HG02938 (cell line): Measurements from ENCODE around the gene PTGIS.

Experiments used
- ATAC-seq: cut with Tn5 transposase; IDR thresholded peaks from one replicate; pipeline ENCODE4 v1.9.1; 2021; ENCODE audit warnings: mild to moderate bottlenecking, moderate library complexity; ENCODE audit not compliant: unreplicated experiment

The PTGIS gene

GRCh38 chr20:49475292-49476015 lies 92.5 kb downstream of the PTGIS start:
- ATAC-seq, result no peak

- ATAC-seq, result no peak
Observed at GRCh38 chr20:49471397-49471796, 96.5 kb downstream of the PTGIS start.

- ATAC-seq, result no peak
Observed at GRCh38 chr20:49470922-49471321, 97.0 kb downstream of the PTGIS start.

GRCh38 chr20:49469060-49469459 lies 98.9 kb downstream of the PTGIS start:
- ATAC-seq, result no peak

GRCh38 chr20:49468412-49468811 lies 99.5 kb downstream of the PTGIS start:
- no peak for ATAC-seq

- ATAC-seq, result no peak
Observed at GRCh38 chr20:49466114-49466912, 101.6 kb downstream of the PTGIS start.

- no peak for ATAC-seq
Observed at GRCh38 chr20:49464556-49464955, 103.4 kb downstream of the PTGIS start.

- no peak for ATAC-seq
Observed at GRCh38 chr20:49462626-49463025, 105.3 kb downstream of the PTGIS start.

GRCh38 chr20:49461894-49462620 lies 105.9 kb downstream of the PTGIS start:
- no peak for ATAC-seq

GRCh38 chr20:49460916-49461315 lies 107.0 kb downstream of the PTGIS start:
- no peak for ATAC-seq

GRCh38 chr20:49460131-49460530 lies 107.8 kb downstream of the PTGIS start:
- ATAC-seq, result no peak

- ATAC-seq, result no peak
Observed at GRCh38 chr20:49459684-49460083, 108.3 kb downstream of the PTGIS start.

GRCh38 chr20:49457444-49457843 lies 110.5 kb downstream of the PTGIS start:
- no peak for ATAC-seq

GRCh38 chr20:49456646-49457045 lies 111.3 kb downstream of the PTGIS start:
- ATAC-seq, result no peak

- ATAC-seq, result no peak
Observed at GRCh38 chr20:49455691-49456090, 112.2 kb downstream of the PTGIS start.
